Effector CD8-positive, alpha-beta T cell (primary cell): Measurements from ENCODE around the gene DOCK10.
A peak's percentile ranks its signal among the peaks of the same experiment; 100 is the strongest.
"Not testable (repeated sequence)": the region's sequence is repeated elsewhere in the genome, so short reads cannot be mapped to it uniquely, and the experiment has no call there.

Source experiments
- DNase-seq: peaks from one replicate; lab custom pipeline; 2025; lab: John Stamatoyannopoulos, UW
- total RNA-seq, 4 experiments: gene quantifications; one replicate each; lab custom pipeline; 2026; lab: John Stamatoyannopoulos, UW

The DOCK10 gene
- total RNA-seq, result 371 to 627 (median 484) reads per million in 4 experiments

DNA sequence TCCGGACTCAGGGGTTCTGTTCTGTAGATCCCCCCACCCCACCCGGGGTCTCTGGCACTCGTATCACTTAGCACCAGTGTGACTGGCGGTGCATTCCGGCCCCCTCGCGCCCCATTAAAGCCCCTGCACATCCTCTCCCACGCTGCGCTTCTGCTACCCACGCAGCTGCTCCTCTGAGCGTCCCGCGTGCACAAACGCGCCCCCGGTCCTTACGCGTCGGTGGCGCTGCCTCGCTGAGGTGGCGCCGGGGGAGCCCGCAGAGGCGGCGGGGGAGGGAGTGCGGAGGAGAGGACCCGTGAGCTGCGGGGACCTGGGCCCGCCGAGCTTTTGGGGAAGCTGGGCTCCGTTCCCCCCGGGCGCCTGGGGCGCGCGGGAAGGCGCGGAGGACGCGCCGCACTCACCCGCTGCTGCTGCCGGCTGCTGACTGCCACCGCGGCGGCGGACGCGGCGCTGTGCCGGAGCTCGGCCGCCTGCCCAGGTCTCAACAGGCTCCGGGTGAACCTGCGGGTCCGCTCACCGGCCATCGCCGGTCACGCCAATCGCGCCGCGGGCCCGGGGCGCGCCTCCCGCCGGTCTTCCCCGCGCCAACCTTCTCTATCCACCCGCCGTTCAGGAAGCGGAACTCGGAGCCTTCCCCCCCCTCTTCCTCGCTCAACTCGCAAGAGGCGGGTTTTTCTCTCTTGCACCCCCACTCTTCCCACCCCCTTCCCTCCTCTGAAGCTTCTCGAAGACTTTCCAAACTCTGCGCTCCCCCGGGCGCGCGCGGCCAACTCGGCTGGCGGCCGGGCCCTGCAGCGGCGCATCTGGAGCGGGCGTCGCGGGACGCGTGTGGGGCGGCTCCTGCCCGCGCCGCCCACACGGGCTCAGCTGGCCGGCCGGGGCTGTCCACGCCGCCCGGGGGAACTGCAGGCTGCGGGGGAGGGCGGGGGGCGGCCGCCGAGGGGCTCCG, at the start of gene DOCK10:
DOCK10 (minus strand) TSS at position 618 of the 949 bp plus-strand sequence; CDS start at position 524, 94 bp downstream.
- peak; percentile 23 for DNase-seq

DNA sequence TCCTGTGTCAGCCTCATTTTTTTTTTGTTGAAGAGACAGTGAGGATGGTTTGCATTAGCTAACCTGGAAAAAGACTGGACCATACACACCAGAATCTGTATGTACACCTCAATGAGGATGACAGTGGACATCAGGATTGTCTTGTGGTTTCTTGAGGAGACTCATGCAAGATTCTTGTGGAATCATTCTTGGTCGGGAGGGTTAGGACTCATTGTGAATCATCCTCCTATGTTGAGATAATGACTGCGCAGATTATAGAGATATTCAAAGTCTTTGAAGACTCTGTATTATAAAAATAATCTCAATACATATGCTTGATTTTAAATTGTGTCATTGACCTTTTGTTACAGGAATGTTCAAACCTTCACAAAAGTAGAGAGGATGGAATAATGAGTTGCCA, 49.1 kb upstream of the DOCK10 start:
- no peak for DNase-seq

- no peak for DNase-seq
Observed at GRCh38 chr2:225090746-225091145, 48.5 kb upstream of the DOCK10 start.

DNA sequence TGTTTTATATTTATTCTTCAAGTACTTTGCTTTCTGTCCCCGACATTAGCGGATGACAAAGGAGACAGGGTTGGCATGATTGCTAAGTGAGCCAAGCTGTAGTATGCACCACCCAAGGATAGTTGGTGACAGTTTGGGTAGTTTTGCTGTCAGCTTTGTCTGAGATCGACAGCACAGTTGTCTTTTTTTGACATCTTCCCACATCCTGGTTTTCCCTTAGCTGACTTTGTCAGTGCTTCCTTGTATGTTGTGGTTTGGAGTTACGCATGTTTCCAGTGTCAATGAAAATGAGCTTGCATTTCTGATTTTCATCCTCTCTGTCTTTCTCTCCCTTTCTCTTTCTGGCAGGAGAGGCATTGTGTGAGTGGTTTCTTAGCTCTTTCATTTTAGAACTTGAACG, 44.6 kb upstream of the DOCK10 start:
- DNase-seq, result no peak

GRCh38 chr2:225086439-225086838, 44.2 kb upstream of the DOCK10 start:
- no peak for DNase-seq

DNA sequence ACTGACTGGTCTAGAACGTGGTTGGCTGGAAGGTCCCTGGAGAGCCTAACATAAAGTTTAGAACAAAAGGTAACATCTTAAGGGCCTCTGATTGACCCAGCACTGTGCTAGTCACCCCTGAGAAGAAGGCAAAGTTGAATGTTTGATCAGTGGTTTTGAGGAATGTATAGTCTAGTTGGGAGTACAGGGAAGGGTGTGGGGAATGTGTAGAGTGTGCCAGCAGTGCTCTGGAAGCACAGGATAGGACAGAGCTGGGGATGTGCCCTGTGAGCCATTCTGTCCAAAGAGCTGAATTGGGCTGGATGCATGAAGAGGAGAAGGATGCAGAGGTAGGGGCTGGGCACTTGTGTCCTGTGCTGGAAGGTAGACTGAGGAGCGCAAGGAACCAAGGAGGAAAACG, 41.0 kb upstream of the DOCK10 start:
- no peak for DNase-seq

DNA sequence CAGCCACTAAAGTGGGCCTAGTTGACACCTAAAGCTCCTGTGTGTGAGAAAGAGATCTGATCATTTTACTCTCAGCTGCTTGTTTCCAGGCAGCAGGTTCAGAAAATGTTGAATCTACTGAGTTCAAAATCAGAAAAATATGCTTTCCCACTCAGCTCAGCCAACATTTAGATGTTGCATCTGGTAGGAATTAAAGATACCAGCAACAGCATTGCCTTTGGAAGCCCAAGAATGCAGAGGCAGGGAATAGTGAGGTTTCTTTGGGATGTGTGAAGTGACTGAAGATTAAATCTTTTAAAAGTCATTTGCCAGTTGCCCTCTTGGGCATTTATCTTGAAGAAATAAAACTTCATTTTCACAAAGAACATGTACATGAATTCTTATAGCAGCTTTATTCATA, 33.9 kb upstream of the DOCK10 start:
- DNase-seq, result no peak

DNA sequence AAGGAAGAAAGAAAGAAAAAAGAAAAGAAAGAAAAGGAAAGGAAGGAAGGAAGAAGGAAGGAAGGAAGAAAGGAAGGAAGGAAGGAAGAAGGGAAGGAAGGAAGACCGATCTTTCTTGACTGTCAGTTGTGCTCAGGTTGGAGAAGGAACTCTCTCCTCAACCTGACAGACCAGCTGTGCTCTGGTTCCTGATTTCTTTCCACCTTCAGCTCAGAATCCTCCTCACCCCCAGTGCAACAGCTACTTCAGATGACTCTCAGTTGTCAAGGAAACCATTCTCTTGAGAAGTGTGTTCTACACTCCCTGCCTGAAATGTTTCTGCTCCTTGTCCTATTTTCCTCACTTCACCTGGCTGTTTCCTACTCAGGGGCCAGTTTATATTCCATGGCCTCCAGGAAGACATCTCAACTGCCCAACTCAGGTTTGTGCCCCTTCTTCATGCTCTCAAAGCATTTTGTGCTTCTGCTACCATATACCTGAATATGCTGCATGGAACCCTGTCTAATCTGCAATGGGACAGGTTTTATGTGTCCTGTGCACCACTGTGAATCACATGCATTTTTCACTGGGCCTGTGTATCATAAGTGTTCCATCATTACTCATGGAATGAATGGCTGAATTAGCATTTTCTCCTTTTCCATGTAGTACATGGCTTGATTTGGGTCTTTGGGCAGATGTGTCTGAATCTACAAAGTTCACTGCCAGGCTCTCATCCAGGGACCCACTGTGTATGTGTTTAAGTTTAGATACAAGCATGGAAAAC, 32.8 kb upstream of the DOCK10 start:
- no peak for DNase-seq

- DNase-seq, result no peak
Observed at GRCh38 chr2:225074366-225074765, 32.1 kb upstream of the DOCK10 start.

DNA sequence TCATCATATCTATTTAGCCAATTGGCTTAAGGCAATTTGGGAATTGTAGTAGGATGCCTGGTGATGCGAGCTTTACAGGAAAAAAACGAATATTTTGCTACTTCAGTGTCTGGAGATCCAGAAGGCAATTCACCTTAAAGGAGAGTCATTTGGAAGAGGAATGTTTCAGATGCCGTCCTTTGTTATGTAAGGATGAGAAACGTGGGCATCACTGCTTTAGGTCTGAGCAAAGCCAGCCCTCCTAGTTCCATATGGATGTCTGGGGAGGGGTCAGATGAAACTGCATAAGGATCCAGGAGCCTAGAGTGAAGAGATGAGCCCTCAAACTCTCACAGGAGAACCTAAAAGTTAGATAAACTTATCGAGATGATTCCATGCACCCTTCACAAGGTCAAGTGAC, 30.9 kb upstream of the DOCK10 start:
- DNase-seq, result no peak

DNA sequence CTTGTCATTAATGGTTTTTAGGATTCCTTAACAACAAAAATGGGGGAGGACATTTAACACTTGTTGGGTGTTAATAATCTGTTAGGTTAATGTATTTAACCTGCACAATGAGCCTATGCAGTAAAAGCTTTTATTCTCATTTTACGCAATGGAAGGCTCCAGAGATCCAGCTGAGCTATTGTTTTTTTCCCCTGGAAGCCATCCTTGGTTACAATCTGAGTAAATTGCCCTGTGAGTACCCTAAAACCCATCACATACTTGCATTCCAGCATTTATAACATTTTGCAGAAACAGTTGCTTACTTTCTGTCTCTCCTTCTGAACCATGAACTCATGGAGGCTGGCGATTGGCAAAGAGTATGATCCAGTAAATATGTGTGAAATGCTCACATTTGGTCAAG, 30.2 kb upstream of the DOCK10 start:
- no peak for DNase-seq

- DNase-seq, result no peak
Observed at GRCh38 chr2:225070811-225071210, 28.5 kb upstream of the DOCK10 start.

DNA sequence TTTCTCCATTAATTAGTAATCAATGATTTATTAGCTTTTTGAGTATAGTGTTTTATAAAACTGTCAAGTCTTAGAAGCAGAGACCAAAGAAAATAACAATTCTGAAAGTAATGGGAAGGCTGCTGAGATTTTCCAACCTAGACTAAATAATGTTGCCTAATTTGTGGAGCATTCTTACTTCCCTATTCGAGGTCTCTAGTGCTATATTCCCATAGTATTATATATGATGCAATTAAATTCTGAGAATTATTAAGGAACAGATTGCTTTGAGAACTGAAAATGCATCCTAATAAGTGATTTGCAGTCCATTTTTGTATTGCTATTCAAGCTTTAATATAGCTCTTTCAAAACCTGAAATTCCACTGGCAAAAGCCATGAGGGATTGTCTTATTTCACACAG, 27.7 kb upstream of the DOCK10 start:
- no peak for DNase-seq

GRCh38 chr2:225069477-225069876, 27.2 kb upstream of the DOCK10 start:
- DNase-seq, result no peak

DNA sequence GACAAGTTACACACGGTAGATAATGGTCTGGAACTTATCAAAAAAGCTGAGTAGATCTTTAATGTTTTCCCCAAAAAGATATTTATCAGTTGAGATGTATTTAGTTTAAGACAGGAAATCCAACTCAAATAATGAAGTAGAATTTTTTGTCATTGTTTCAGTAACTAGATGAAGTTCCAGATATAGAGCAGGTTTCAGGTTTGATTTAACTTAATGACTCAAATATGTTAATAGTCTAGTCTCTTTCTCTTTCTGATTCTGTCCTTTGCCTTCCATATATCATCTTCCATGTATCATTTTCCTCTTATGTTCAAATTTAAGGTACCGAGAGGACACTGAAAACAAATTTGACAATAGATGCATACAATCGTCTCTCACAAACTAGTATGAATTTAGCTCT, 23.6 kb upstream of the DOCK10 start:
- no peak for DNase-seq

DNA sequence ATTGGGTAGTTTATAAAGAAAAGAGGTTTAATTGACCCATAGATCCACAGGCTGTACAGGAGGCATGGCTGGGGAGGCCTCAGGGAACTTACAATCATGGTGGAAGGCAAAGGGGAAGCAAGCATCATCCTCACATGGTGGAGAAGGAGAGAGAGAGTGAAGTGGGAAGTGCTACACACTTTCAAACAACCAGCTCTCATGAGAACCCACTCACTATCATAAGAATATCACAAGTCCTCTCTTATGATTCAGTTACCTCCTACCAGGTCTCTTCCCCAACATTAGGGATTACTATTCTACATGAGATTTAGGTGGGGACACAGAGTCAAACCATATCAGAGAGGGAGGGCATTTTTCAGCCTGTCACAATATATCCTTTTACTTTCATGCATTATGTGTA, 22.7 kb upstream of the DOCK10 start:
- DNase-seq, result no peak

GRCh38 chr2:225064362-225064761, 22.1 kb upstream of the DOCK10 start:
- DNase-seq, result no peak

- DNase-seq, result no peak
Observed at GRCh38 chr2:225056330-225057073, 14.2 kb upstream of the DOCK10 start.

- DNase-seq, result no peak
Observed at GRCh38 chr2:225055714-225056113, 13.4 kb upstream of the DOCK10 start.

- no peak for DNase-seq
Observed at GRCh38 chr2:225052703-225053102, 10.4 kb upstream of the DOCK10 start.

- DNase-seq, result not testable (repeated sequence)
Observed at GRCh38 chr2:225047502-225047901, 5.2 kb upstream of the DOCK10 start.

DNA sequence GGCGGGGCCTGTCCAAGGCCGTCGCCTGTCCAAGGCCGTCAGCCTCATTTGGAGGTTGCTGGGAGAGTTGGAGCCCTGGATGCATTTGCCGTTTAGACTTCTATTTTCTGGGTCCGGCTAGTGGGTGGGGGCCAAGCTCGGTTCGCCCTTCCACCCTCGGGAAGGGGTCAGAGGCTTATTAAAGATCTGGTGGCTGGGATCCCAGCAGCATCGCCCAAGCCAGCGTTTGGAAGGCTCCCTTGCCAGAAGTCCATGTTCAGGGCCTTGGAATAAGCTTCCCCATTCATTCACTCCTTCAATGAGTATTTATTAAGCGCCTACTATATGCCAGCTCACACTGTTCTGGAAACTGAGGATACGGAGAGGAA, 516 bp upstream of the DOCK10 start:
- no peak for DNase-seq
